ENCODE data around the gene CPHXL.

CPHXL gene

DNA sequence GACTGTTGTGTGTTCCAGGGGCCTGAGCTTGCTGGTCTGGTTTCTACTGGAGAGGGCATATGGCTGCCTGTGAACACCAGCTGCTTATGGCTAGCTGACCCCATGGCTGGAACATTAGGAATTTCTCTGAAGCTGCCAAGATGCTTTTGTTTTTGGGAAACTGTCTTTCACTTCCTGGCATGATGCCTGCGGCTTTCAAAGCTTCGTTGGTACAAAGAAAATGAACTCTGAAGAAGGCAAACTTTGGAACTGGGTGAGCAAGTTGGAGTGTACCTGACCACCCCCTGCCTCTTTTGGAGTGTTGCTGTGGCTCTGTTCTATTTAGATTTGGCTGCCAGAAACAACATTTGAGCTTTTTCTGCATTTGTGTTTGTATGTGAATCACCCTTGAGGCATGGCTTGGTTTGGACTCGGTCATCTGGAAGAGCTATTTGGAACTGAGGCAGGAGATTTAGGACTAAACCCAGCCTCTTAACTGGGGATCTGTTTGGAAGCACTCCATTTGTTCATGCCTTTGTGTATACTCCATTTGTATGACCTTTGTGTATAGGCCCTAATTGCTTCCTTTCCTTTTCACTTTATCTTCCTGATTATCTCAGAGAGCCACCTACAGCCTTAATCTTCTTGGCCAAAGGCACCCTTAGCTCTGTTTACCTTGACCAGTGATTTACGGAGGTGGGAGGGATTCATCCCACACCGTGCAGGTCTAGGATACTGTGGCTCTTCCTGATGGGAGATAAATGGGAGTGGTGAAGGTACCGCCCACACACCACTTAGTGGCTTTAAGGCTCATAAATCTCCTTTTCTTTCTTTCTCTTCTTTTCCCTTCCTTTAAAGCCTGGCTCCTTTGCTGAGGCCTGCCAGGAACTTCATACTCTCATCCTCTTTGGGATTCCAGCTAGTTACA, 7.3 kb upstream of the CPHXL start:
- H3K4me1 Mint-ChIP-seq (ENCODE audit: low read depth) = no peaks in the 10 kb centered on the region
- H3K9me3 Mint-ChIP-seq = no peaks in the 10 kb centered on the region
- H3K4me3 Mint-ChIP-seq = no peak overlapping the region
- no peaks in the 10 kb centered on the region for H3K36me3 Mint-ChIP-seq (ENCODE audit: low read depth)
- H3K27ac Mint-ChIP-seq = no peak overlapping the region
- H3K27me3 Mint-ChIP-seq (ENCODE audit: low read depth) = no peaks in the 10 kb centered on the region

DNA sequence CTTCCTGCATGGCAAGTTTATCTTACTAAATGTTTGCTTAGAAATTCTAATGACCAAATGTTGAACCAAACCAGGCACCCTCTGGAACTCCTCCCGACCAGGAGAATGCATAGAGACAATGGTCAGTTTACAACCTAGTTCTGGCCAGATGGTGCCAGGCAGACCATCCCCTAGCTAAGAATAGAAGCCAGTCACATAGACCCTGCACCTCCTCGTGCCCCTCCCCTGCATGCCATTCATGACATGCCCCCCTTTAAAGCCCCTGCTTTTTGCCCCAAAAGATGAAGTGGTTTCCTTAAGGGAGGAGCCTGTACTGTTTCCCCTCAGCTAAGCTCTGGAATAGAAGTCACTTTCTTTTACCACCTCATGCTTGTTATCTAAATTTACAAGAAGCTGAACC, 6.6 kb upstream of the CPHXL start:
- no peaks in the 10 kb centered on the region for H3K27me3 Mint-ChIP-seq (ENCODE audit: low read depth)
- no peaks in the 10 kb centered on the region for H3K36me3 Mint-ChIP-seq (ENCODE audit: low read depth)
- no peak overlapping the region for H3K4me3 Mint-ChIP-seq
- no peaks in the 10 kb centered on the region for H3K4me1 Mint-ChIP-seq (ENCODE audit: low read depth)
- H3K9me3 Mint-ChIP-seq = no peaks in the 10 kb centered on the region
- no peak overlapping the region for H3K27ac Mint-ChIP-seq

GRCh38 chr16:75727221-75727620, 931 bp upstream of the CPHXL start:
- Mint-ChIP-seq H3K4me1 (ENCODE audit: low read depth) (no peaks in the 10 kb centered on the region), H3K9me3 (no peaks in the 10 kb centered on the region), H3K27ac (no peak overlapping the region), H3K4me3 (no peak overlapping the region), H3K36me3 (ENCODE audit: low read depth) (no peaks in the 10 kb centered on the region), H3K27me3 (ENCODE audit: low read depth) (no peaks in the 10 kb centered on the region)

DNA sequence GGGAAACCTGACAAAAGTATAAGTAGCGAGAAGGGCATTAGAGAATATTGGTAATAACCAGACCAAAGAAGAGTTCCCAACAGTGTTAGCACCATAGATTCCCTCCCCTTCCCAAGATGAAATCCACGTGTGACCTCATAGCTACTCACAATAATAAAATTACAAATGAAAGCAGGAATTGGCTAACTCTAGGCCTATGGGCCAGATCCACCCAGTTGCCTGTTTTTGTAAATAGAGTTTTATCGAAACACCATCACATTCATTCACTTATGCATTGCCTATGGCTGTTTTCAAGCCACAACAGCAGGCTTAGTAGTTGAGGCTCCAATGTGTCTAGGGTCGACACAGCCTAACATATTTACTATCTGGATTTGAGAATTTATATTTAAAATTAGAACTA, 7.8 kb downstream of the CPHXL start:
- Mint-ChIP-seq H3K27me3 (ENCODE audit: low read depth) (no peaks in the 10 kb centered on the region), H3K9me3 (no peaks in the 10 kb centered on the region), H3K4me1 (ENCODE audit: low read depth) (no peaks in the 10 kb centered on the region), H3K36me3 (ENCODE audit: low read depth) (no peaks in the 10 kb centered on the region), H3K27ac (no peak overlapping the region), H3K4me3 (no peak overlapping the region)

DNA sequence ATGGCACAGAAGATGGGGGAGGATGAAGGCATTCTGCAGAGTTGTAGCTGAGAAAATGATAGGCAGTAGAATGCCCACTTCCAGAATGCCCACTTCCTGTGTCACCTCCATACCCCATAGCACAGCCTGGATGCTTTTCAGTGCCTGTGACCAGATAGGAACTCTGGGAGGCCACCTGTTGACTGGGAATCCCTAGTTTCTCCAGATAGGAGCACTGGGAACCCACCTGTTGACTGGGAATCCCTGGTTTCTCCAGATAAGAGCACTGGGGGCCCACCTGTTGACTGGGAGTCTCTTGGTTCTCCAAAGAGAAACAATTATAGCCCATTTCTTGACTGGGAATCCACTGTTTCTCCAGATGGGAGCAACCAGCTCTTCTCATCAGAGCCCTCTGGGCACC, 11.6 kb downstream of the CPHXL start:
- H3K9me3 Mint-ChIP-seq = peaks cover 6% of the 10 kb centered on the region
- H3K27ac Mint-ChIP-seq = no peak overlapping the region
- no peak overlapping the region for H3K4me3 Mint-ChIP-seq
- no peaks in the 10 kb centered on the region for H3K36me3 Mint-ChIP-seq (ENCODE audit: low read depth)
- H3K27me3 Mint-ChIP-seq (ENCODE audit: low read depth) = no peaks in the 10 kb centered on the region
- no peaks in the 10 kb centered on the region for H3K4me1 Mint-ChIP-seq (ENCODE audit: low read depth)

GRCh38 chr16:75710344-75710743, 15.9 kb downstream of the CPHXL start:
- Mint-ChIP-seq H3K4me3 (no peak overlapping the region), H3K9me3 (peaks cover 13% of the 10 kb centered on the region), H3K36me3 (ENCODE audit: low read depth) (no peaks in the 10 kb centered on the region), H3K4me1 (ENCODE audit: low read depth) (no peaks in the 10 kb centered on the region), H3K27ac (no peak overlapping the region), H3K27me3 (ENCODE audit: low read depth) (no peaks in the 10 kb centered on the region)

DNA sequence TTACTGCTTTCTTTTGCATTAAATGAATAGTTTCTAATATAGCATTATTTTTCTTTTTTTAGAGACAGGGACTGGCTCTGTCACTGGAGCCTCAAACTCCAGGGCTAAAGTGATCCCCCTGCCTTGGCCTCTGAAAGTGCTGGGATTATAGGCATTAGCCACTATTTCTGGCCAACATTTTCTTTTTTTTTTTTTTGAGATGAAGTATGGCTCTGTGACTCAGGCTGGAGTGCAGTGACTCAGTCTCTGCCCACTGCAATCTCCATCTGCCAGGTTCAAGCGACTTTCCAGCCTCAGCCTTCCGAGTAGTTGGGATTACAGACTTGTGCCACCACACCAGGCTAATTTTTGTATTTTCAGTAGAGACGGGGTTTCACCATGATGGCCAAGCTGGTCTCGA, 23.0 kb downstream of the CPHXL start:
- Mint-ChIP-seq H3K27ac (no peak overlapping the region), H3K27me3 (ENCODE audit: low read depth) (no peaks in the 10 kb centered on the region), H3K9me3 (peaks cover under 1% of the 10 kb centered on the region), H3K4me3 (no peak overlapping the region), H3K36me3 (ENCODE audit: low read depth) (no peaks in the 10 kb centered on the region), H3K4me1 (ENCODE audit: low read depth) (no peaks in the 10 kb centered on the region)

GRCh38 chr16:75702242-75702641, 24.0 kb downstream of the CPHXL start:
- Mint-ChIP-seq H3K27ac (no peak overlapping the region), H3K9me3 (no peaks in the 10 kb centered on the region), H3K4me1 (ENCODE audit: low read depth) (no peaks in the 10 kb centered on the region), H3K4me3 (no peak overlapping the region), H3K27me3 (ENCODE audit: low read depth) (no peaks in the 10 kb centered on the region), H3K36me3 (ENCODE audit: low read depth) (no peaks in the 10 kb centered on the region)

DNA sequence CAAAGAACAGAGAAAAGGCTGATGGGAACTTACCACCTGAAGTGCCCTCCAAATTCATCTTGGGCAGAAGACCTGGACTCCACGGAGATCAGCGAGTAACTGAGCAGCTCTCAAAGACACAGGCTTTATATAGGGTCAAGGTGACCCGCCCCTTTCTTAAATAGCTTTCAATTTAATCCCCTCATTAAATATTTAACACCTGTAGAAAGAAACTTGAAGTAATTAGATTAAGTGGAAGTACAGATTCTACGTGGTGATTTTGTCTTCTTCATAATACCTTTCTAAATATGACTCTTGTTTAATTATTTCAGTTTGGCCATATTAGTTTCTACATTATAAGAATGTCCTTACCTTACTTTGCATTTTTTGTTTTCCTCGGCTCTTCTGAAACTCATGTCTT, 24.9 kb downstream of the CPHXL start, which contains the start of gene DUXB:
DUXB (minus strand) TSS at position 101 of the 400 bp plus-strand sequence; CDS start at position 58, 43 bp downstream.
- no peak within 1 kb of the TSS for H3K4me3 Mint-ChIP-seq
- no peak within 1 kb of the TSS for H3K27ac Mint-ChIP-seq
- H3K36me3 Mint-ChIP-seq (ENCODE audit: low read depth) = no peaks in the 10 kb centered on the region
- H3K9me3 Mint-ChIP-seq = no peaks in the 10 kb centered on the region
- H3K4me1 Mint-ChIP-seq (ENCODE audit: low read depth) = no peaks in the 10 kb centered on the region
- no peaks in the 10 kb centered on the region for H3K27me3 Mint-ChIP-seq (ENCODE audit: low read depth)

DNA sequence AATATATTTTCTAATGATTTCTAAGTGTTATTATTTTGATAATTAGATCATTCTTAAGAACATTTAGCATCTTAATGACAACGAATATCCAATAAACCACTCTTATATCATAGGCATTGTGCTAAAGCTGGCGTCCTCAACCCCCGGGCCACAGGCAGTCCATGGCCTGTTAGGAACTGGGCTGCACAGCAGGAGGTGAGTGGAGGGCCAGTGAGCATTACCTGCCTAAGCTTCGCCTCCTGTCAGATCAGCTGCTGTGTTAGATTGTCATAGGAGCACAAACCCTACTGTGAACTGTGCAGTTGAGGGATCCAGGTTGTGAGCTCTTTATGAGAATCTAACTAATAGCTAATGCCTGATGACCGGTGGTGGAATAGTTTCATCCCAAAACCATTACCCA, 28.7 kb downstream of the CPHXL start:
- H3K4me1 Mint-ChIP-seq (ENCODE audit: low read depth) = no peaks in the 10 kb centered on the region
- no peaks in the 10 kb centered on the region for H3K36me3 Mint-ChIP-seq (ENCODE audit: low read depth)
- H3K4me3 Mint-ChIP-seq = no peak overlapping the region

GRCh38 chr16:75695708-75696107, 30.6 kb downstream of the CPHXL start:
- Mint-ChIP-seq H3K36me3 (ENCODE audit: low read depth) (no peaks in the 10 kb centered on the region), H3K27me3 (ENCODE audit: low read depth) (no peaks in the 10 kb centered on the region), H3K9me3 (no peaks in the 10 kb centered on the region), H3K4me3 (no peak overlapping the region), H3K4me1 (ENCODE audit: low read depth) (no peaks in the 10 kb centered on the region), H3K27ac (no peak overlapping the region)

More for the DNA sequence above, 28.7 kb downstream of the CPHXL start:
- Mint-ChIP-seq H3K27me3 (ENCODE audit: low read depth) (no peaks in the 10 kb centered on the region), H3K27ac (no peak overlapping the region), H3K9me3 (no peaks in the 10 kb centered on the region)

DNA sequence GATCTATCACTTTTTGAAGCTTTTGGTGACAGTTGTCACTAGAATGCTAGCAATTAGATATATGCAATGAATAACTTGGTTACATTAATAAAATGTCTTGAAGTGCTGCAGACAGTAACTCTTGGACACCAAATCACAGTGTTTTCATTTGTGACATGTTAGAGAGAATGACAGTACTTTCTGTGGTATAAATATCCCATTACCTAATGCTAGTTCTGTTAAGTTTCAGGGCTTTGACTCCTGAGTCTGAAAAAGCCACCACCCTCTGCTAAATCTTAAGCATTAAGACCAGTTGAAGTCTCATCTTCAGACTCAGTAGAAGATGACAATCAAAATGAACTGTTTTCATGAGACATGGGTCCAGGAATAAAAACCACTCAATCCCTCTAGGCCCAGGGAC, 38.9 kb downstream of the CPHXL start:
- H3K27ac Mint-ChIP-seq = no peak overlapping the region
- peaks cover 4% of the 10 kb centered on the region for H3K27me3 Mint-ChIP-seq (ENCODE audit: low read depth)
- H3K9me3 Mint-ChIP-seq = peaks cover 13% of the 10 kb centered on the region
- no peaks in the 10 kb centered on the region for H3K36me3 Mint-ChIP-seq (ENCODE audit: low read depth)
- no peak overlapping the region for H3K4me3 Mint-ChIP-seq
- H3K4me1 Mint-ChIP-seq (ENCODE audit: low read depth) = no peaks in the 10 kb centered on the region

- H3K27ac Mint-ChIP-seq = no peak overlapping the region
- H3K4me1 Mint-ChIP-seq (ENCODE audit: low read depth) = no peaks in the 10 kb centered on the region
- peaks cover 4% of the 10 kb centered on the region for H3K27me3 Mint-ChIP-seq (ENCODE audit: low read depth)
- H3K9me3 Mint-ChIP-seq = peaks cover 13% of the 10 kb centered on the region
- no peaks in the 10 kb centered on the region for H3K36me3 Mint-ChIP-seq (ENCODE audit: low read depth)
- H3K4me3 Mint-ChIP-seq = no peak overlapping the region
These were observed 44.0 kb downstream of the CPHXL start for GRCh38 chr16:75682308-75682707.

GRCh38 chr16:75679366-75679765, 46.9 kb downstream of the CPHXL start:
- Mint-ChIP-seq H3K4me1 (ENCODE audit: low read depth) (no peaks in the 10 kb centered on the region), H3K36me3 (ENCODE audit: low read depth) (no peaks in the 10 kb centered on the region), H3K27me3 (ENCODE audit: low read depth) (no peaks in the 10 kb centered on the region), H3K4me3 (no peak overlapping the region), H3K9me3 (peaks cover 11% of the 10 kb centered on the region), H3K27ac (no peak overlapping the region)

DNA sequence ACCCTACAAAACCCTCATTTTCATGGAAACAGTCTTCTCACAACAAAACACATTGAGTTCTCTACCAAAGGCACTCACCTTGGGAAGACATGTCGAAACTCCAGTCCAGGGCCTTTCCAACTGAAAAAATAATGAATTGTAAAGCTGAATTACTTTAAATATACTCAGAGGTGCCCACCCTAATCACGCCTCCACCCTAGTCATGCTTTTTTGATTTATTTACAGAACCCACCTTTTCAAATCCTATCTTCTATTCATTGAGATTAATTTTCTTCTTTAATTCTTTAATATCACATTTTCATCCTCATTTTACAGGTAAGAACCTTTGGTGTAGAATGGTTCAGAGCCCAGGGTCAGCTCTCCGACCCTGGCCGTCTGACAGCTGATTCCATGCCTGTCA, 49.4 kb downstream of the CPHXL start, which contains the start of gene CPHXL2:
CPHXL2 (minus strand) TSS at position 101 of the 400 bp plus-strand sequence; CDS start at position 91, 10 bp downstream.
- H3K36me3 Mint-ChIP-seq (ENCODE audit: low read depth) = no peaks in the 10 kb centered on the region
- no peak within 1 kb of the TSS for H3K4me3 Mint-ChIP-seq
- no peaks in the 10 kb centered on the region for H3K9me3 Mint-ChIP-seq
- no peak within 1 kb of the TSS for H3K27ac Mint-ChIP-seq
- no peaks in the 10 kb centered on the region for H3K4me1 Mint-ChIP-seq (ENCODE audit: low read depth)
- no peaks in the 10 kb centered on the region for H3K27me3 Mint-ChIP-seq (ENCODE audit: low read depth)

Data from T-helper 1 cell treated with Interleukin-12 subunit alpha and Interleukin-12 subunit beta and Interleukin-4 antibody, amounts not matched to agents 30 μg/mL and 1 μg/mL, for 36 hours (primary cell).